PC-3 (cell line): ENCODE measurements around the gene MARCHF9.

Experiments
- EZH2 ChIP-seq: fragments of 300-600 bp; sonication (generic); IDR thresholded peaks from one replicate; pipeline ENCODE4 v1.6.1; 2017; ENCODE audit warnings: antibody characterized with exemption, mild to moderate bottlenecking, low read length; ENCODE audit not compliant: unreplicated experiment
- TF ChIP-seq, protein P1 (sequence below): fragments of 300-600 bp; sonication (generic); conservative IDR thresholded peaks from 2 replicates; pipeline ENCODE4 v1.5.1; 2017; ENCODE audit warnings: antibody characterized with exemption, low read depth, mild to moderate bottlenecking, low read length

GRCh38 chr12:57806677-57807076 is 51.8 kb downstream of the MARCHF9 start:
- TF ChIP-seq, protein P1, sequence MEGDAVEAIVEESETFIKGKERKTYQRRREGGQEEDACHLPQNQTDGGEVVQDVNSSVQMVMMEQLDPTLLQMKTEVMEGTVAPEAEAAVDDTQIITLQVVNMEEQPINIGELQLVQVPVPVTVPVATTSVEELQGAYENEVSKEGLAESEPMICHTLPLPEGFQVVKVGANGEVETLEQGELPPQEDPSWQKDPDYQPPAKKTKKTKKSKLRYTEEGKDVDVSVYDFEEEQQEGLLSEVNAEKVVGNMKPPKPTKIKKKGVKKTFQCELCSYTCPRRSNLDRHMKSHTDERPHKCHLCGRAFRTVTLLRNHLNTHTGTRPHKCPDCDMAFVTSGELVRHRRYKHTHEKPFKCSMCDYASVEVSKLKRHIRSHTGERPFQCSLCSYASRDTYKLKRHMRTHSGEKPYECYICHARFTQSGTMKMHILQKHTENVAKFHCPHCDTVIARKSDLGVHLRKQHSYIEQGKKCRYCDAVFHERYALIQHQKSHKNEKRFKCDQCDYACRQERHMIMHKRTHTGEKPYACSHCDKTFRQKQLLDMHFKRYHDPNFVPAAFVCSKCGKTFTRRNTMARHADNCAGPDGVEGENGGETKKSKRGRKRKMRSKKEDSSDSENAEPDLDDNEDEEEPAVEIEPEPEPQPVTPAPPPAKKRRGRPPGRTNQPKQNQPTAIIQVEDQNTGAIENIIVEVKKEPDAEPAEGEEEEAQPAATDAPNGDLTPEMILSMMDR, result no peak
- TF ChIP-seq EZH2, result no peak
